Colonic mucosa (tissue), 4 donors: ENCODE measurements around the gene PAX5. TPM values are rescaled to one million over a fixed set of nuclear protein-coding genes. Genes with fewer than 3 reads are reported as not detected.

Source experiments
- DNase-seq: peaks from one replicate; pipeline ENCODE4 v3.0.0-alpha.2; 2020
- H3K27ac ChIP-seq: fragments of 200-600 bp; one replicate; pipeline ENCODE4 v1.8.0; 2021
- H3K27me3 ChIP-seq: fragments of 200-600 bp; one replicate; pipeline ENCODE4 v1.8.0; 2021
- H3K36me3 ChIP-seq: fragments of 200-600 bp; one replicate; pipeline ENCODE4 v1.8.0; 2021
- H3K4me1 ChIP-seq: fragments of 200-600 bp; one replicate; pipeline ENCODE4 v1.8.0; 2021; ENCODE audit warnings: mild to moderate bottlenecking
- H3K4me3 ChIP-seq: fragments of 200-600 bp; one replicate; pipeline ENCODE4 v1.8.0; 2021
- H3K9ac ChIP-seq, 2 donors: one replicate each; pipeline ENCODE4 v1.7.0; 2013; ENCODE audit warnings: control low read depth in 2 of 2, low read depth in 2 of 2, low read length in 2 of 2
- H3K9me3 ChIP-seq: fragments of 200-600 bp; one replicate; pipeline ENCODE4 v1.8.0; 2021
- intact Hi-C: fragments of 100-400 bp; cut with DNase I; formaldehyde crosslinking; loops from one replicate; pipeline ENCODE4 v1.14.1; 2022
- total RNA-seq, 2 donors: library from RNA; stranded (reverse); fragmentation: NEBNext Ultra II Directional in 1 of 2; extraction: Animal tissue kit (Norgen Biotek cat#: 25700) in 1 of 2; gene quantifications; one replicate each; pipeline ENCODE4 v1.2.1, GENCODE V29; 2021
- TF ChIP-seq, protein P1 (sequence below): fragments of 200-600 bp; IDR thresholded peaks from one replicate; pipeline ENCODE4 v1.8.0; 2022; ENCODE audit warnings: antibody characterized with exemption, mild to moderate bottlenecking
- donor health status: healthy.
- donor health status: DM: no; HTN: no; CAD: no.
- donor health status: DM: no; HTN: no; CAD: no.

The PAX5 gene
- total RNA-seq, 2 donors from 2014 or later: 0.08 to 0.32 TPM

DNA sequence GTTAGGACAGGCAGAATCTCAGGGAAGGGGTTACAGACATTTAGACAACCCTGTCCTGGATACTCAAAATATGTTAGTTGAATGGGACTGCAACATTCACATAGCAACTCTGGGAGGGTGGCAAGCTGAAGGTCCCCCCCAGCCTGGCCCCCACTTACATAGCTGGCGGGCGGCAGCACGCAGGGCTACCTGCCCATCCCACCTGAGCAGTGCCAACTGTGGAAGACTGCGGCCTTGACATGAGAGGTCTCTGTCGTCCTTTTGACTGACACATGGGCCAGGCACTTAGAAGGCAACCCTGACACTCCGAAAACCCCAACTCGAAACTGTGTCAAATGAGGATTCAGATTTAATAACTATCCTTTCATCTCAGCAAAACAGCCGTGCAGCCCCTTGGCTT lies 16.5 kb downstream of the PAX5 start:
- no peak overlapping the region for H3K4me3 ChIP-seq
- TF ChIP-seq, protein P1, sequence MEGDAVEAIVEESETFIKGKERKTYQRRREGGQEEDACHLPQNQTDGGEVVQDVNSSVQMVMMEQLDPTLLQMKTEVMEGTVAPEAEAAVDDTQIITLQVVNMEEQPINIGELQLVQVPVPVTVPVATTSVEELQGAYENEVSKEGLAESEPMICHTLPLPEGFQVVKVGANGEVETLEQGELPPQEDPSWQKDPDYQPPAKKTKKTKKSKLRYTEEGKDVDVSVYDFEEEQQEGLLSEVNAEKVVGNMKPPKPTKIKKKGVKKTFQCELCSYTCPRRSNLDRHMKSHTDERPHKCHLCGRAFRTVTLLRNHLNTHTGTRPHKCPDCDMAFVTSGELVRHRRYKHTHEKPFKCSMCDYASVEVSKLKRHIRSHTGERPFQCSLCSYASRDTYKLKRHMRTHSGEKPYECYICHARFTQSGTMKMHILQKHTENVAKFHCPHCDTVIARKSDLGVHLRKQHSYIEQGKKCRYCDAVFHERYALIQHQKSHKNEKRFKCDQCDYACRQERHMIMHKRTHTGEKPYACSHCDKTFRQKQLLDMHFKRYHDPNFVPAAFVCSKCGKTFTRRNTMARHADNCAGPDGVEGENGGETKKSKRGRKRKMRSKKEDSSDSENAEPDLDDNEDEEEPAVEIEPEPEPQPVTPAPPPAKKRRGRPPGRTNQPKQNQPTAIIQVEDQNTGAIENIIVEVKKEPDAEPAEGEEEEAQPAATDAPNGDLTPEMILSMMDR: no peak
- H3K27ac ChIP-seq: no peak overlapping the region
- H3K27me3 ChIP-seq: peaks cover 7% of the 10 kb centered on the region
- H3K9ac ChIP-seq: no peak overlapping the region
- no peaks in the 10 kb centered on the region for H3K36me3 ChIP-seq
- DNase-seq: no peak
- H3K9me3 ChIP-seq: no peaks in the 10 kb centered on the region
- H3K4me1 ChIP-seq: no peaks in the 10 kb centered on the region
- intact Hi-C loops: no loop called here

DNA sequence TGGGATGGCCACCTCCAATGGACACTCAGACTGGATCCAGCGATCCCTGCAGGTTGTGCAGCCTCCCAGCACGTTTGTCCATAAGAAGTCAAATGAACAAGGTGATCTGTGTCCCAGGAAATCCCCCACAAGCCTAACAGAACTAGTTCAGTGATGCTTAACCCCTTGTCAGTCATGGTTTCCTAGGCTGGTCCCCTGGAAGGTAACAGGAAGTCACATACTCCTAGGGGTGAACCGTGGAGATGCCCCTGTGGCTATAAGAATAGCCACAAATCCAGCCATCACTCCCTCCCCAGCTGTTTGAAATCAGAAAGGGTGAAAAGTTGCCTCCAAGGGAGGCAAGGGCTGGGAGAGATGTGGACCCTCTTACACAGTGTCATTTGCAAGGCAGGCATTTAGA lies 22.5 kb downstream of the PAX5 start:
- Histone ChIP-seq H3K9me3 (no peaks in the 10 kb centered on the region), H3K4me3 (no peak overlapping the region), H3K4me1 (no peaks in the 10 kb centered on the region), H3K27me3 (no peaks in the 10 kb centered on the region), H3K36me3 (no peaks in the 10 kb centered on the region), H3K9ac (no peak overlapping the region), H3K27ac (no peak overlapping the region)
- intact Hi-C loops: no loop called here
- no peak for DNase-seq
- TF ChIP-seq, protein P1: no peak

DNA sequence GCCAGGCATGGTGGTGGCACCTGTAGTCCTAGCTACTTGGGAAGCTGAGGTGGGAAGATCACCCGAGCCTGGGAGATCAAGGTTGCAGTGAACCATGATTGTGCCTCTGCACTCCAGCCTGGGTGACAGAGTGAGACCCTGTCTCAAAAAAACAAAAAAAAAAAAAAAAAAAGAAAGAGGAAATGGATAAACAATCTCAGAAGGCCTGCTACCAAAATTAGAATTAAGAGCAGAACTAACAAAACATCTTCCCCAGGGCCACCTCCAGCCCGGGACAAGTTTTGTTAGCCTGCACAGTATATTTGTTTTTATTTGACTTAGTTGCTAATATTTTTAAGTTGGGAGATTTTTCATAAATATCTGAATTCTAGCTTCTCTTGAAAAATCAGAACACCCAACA lies 23.1 kb downstream of the PAX5 start:
- no peak for DNase-seq
- H3K36me3 ChIP-seq: no peaks in the 10 kb centered on the region
- H3K4me3 ChIP-seq: no peak overlapping the region
- no peak overlapping the region for H3K27ac ChIP-seq
- intact Hi-C loops: no loop called here
- no peaks in the 10 kb centered on the region for H3K4me1 ChIP-seq
- no peak overlapping the region for H3K9ac ChIP-seq
- no peaks in the 10 kb centered on the region for H3K27me3 ChIP-seq
- no peaks in the 10 kb centered on the region for H3K9me3 ChIP-seq
- TF ChIP-seq, protein P1: no peak

DNA sequence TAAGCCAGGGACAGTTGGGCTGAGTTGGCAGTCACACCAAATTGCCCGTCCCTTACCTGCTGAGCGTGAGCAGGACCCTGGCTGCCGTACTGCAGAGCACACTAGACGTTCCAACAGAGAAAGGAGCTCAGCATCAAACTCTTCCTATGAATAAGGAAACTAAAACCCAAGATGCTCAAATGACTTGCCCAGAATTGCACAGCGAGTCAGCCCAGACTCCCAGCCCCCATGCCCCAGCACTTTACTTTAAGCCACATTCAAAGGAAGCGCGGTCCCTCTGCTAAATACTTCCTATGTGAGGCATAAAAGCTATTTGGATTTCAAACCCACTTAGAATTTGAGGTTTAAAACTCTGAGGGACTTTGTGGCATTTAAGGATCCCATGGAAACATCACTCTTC lies 23.9 kb downstream of the PAX5 start:
- no peak overlapping the region for H3K9ac ChIP-seq
- no peaks in the 10 kb centered on the region for H3K27me3 ChIP-seq
- no peaks in the 10 kb centered on the region for H3K36me3 ChIP-seq
- no peaks in the 10 kb centered on the region for H3K9me3 ChIP-seq
- no peaks in the 10 kb centered on the region for H3K4me1 ChIP-seq
- H3K4me3 ChIP-seq: no peak overlapping the region
- TF ChIP-seq, protein P1: no peak
- DNase-seq: no peak
- intact Hi-C loops: no loop called here
- H3K27ac ChIP-seq: no peak overlapping the region

DNA sequence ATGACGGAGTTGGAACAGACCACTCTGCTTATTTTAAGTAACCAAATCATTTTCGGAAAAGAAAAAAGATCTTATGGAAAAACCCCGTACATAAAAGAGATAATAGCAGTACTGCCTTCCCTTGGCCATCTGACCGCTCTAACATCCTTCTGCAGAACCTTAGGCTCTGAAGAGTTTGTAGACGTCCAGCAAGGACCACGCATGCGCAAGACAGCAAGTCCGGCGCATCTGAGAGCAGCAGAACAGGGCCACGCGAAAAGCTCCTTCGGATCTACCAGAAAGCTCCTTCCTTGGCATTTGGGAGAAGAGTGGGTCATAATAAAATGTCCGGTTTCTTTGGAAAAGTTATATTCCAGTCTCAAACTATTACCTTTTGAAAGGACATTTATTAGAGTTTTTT lies 26.8 kb downstream of the PAX5 start:
- no peak for DNase-seq
- H3K4me3 ChIP-seq: no peak overlapping the region
- peaks cover 18% of the 10 kb centered on the region for H3K27me3 ChIP-seq
- H3K9me3 ChIP-seq: no peaks in the 10 kb centered on the region
- no peak overlapping the region for H3K9ac ChIP-seq
- intact Hi-C loops: no loop called here
- TF ChIP-seq, protein P1: no peak
- H3K4me1 ChIP-seq: no peaks in the 10 kb centered on the region
- H3K36me3 ChIP-seq: no peaks in the 10 kb centered on the region
- H3K27ac ChIP-seq: no peak overlapping the region
